Keratinocyte (primary cell): Measurements from ENCODE around the gene ADAMTS2. TPM values are rescaled to one million over a fixed set of nuclear protein-coding genes. Genes with fewer than 3 reads are reported as not detected.

Experiments used
- DNase-seq: peaks from one replicate; pipeline ENCODE4 v3.0.0-alpha.2; 2011; ENCODE audit warnings: low read depth, missing footprints, low spot score
- FAIRE-seq: peaks from 2 replicates; lab custom pipeline; 2011; peaks lifted over from hg19 to GRCh38; lab: Jason Lieb, UNC
- H2AFZ ChIP-seq: 2 replicates; pipeline ENCODE4 v1.6.0; 2012; ENCODE audit warnings: low read length, control low read depth, inconsistent platforms; ENCODE audit not compliant: control insufficient read depth
- H3K27ac ChIP-seq: 2 replicates; pipeline ENCODE4 v1.5.1; 2011; ENCODE audit warnings: low read length; ENCODE audit not compliant: control insufficient read depth, insufficient read depth
- H3K27me3 ChIP-seq: 3 replicates; pipeline ENCODE4 v1.6.0; 2011; ENCODE audit warnings: low read length; ENCODE audit not compliant: control insufficient read depth, insufficient read depth; ENCODE audit errors: extremely low read depth
- H3K36me3 ChIP-seq, 2 experiments: 2 replicates in 1 of 2; 3 replicates in 1 of 2; pipeline ENCODE4 v1.5.1; 2011; ENCODE audit warnings: low read length in 2 of 2, mild to moderate bottlenecking in 1 of 2; ENCODE audit not compliant: control insufficient read depth in 2 of 2, insufficient read depth in 2 of 2; ENCODE audit errors: extremely low read depth in 1 of 2
- H3K4me1 ChIP-seq: 3 replicates; pipeline ENCODE4 v1.5.1; 2011; ENCODE audit warnings: low read length; ENCODE audit not compliant: control insufficient read depth, insufficient read depth; ENCODE audit errors: extremely low read depth
- H3K4me2 ChIP-seq: 3 replicates; pipeline ENCODE4 v1.6.0; 2011; ENCODE audit warnings: low read depth, low read length; ENCODE audit not compliant: control insufficient read depth, insufficient read depth; ENCODE audit errors: extremely low read depth
- H3K4me3 ChIP-seq, 3 experiments: fragments of 200-600 bp in 1 of 3; sonication (generic) in 1 of 3; 2 replicates in 2 of 3; 3 replicates in 1 of 3; pipeline ENCODE4 v1.5.1; 2011 to 2016; ENCODE audit warnings: low read length in 3 of 3, mild to moderate bottlenecking in 3 of 3, control low read depth in 2 of 3, inconsistent platforms in 1 of 3, low read depth in 1 of 3, mixed read lengths in 1 of 3, mixed run types in 1 of 3, moderate library complexity in 1 of 3; ENCODE audit not compliant: control insufficient read depth in 2 of 3, insufficient read depth in 2 of 3; ENCODE audit errors: extremely low read depth in 1 of 3
- H3K79me2 ChIP-seq: 2 replicates; pipeline ENCODE4 v1.6.0; 2012; ENCODE audit warnings: low read length; ENCODE audit not compliant: control insufficient read depth, insufficient read depth
- H3K9ac ChIP-seq: 3 replicates; pipeline ENCODE4 v1.6.0; 2011; ENCODE audit warnings: low read length; ENCODE audit not compliant: control insufficient read depth, insufficient read depth; ENCODE audit errors: extremely low read depth
- H3K9me1 ChIP-seq: 3 replicates; pipeline ENCODE4 v1.6.0; 2011; ENCODE audit warnings: low read length; ENCODE audit not compliant: control insufficient read depth, insufficient read depth; ENCODE audit errors: extremely low read depth
- H3K9me3 ChIP-seq: 2 replicates; pipeline ENCODE4 v1.5.1; 2012; ENCODE audit warnings: low read depth, low read length; ENCODE audit not compliant: control insufficient read depth
- H4K20me1 ChIP-seq: 3 replicates; pipeline ENCODE4 v1.6.0; 2011; ENCODE audit warnings: low read length; ENCODE audit not compliant: control insufficient read depth, insufficient read depth; ENCODE audit errors: extremely low read depth
- CTCF ChIP-seq, 3 experiments: IDR thresholded peaks in 1 of 3; conservative IDR thresholded peaks in 1 of 3; optimal IDR thresholded peaks in 1 of 3; 2 replicates in 2 of 3; 3 replicates in 1 of 3; pipeline versions ENCODE3 to v1.5.1; 2011; ENCODE audit warnings: low read length in 3 of 3, mild to moderate bottlenecking in 3 of 3, moderate library complexity in 2 of 3, control low read depth in 1 of 3, inconsistent platforms in 1 of 3; ENCODE audit not compliant: insufficient read depth in 2 of 3; ENCODE audit errors: extremely low read depth in 1 of 3
- EZH2 ChIP-seq: IDR thresholded peaks from one replicate; pipeline ENCODE4 v1.6.1; 2012; ENCODE audit warnings: inconsistent platforms, mild to moderate bottlenecking, low read length, moderate library complexity
- dilution Hi-C: fragments of 300-500 bp; cut with MboI; formaldehyde crosslinking; loops from one replicate; pipeline ENCODE4 v1.7.0; 2020; ENCODE audit warnings: low sequenced_read_pairs; ENCODE audit not compliant: extremely low pct_ligation_motif_present
- polyA plus RNA-seq, 5 experiments: library from polyadenylated mRNA; depleted of rRNA in 3 of 5; stranded (reverse) in 3 of 5; stranded (forward) in 1 of 5; unstranded in 1 of 5; fragments of >200 nt; gene quantifications; 1 replicate in 1 of 5; 2 replicates in 3 of 5; 3 replicates in 1 of 5; pipeline versions ENCODE4 v1.2.1 to v1.2.3, GENCODE V29; 2011 to 2012; ENCODE audit warnings: missing spikeins in 2 of 5, low read depth in 1 of 5, low replicate concordance in 1 of 5

Gene ADAMTS2
- polyA plus RNA-seq, 1 donor (not counting 4 experiments of a cell fraction or from before 2014, with no cell fraction given): not detected

DNA sequence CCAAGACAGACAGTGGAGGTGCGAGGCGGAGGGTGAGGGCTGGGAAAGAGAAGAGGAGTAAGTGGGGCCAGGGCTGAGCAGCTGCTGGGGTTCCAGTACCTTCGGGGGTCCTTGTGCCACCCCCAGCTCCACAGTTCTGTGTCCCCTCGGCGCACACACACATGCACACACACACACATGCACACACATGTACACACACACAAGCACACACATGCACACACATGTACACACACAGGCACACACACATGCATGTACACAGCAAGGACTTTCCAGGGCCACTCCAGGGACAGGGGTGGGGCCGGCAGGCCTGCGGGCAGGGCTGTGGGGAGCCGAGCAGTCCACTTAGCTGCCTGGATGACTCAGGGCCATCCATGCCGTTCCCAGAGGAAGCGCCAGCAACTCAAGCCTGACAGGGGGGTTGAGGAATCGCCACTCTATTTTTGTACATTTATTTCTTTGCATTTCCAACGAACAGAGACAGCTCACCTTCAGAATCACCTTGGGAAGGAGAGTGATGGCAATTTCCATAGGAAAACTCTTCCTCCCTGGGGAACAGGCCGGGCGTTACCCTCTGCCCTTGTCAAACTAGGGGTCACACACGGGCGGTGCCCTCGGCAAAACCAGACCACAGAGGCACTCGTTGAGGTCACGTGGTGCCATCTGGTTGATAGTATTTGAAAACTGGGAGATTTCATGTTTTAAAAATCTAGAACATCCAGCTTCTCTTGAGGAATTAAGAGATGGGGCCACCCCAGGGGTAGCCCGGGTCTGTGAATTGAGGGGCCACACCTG, 135.7 kb downstream of the ADAMTS2 start:
- Histone ChIP-seq H3K4me2 (no peak overlapping the region), H3K9me3 (peaks cover 13% of the 10 kb centered on the region), H2AFZ (no peak overlapping the region), H3K27me3 (no peaks in the 10 kb centered on the region), H3K27ac (no peak overlapping the region), H3K36me3 (no peaks in the 10 kb centered on the region), H3K9ac (no peak overlapping the region), H3K4me1 (no peaks in the 10 kb centered on the region), H4K20me1 (no peaks in the 10 kb centered on the region), H3K4me3 (no peak overlapping the region), H3K9me1 (no peaks in the 10 kb centered on the region), H3K79me2 (no peaks in the 10 kb centered on the region)
- TF ChIP-seq EZH2 (no peak), CTCF (optimal IDR thresholded peaks at IDR 0.05 in 1 of 3, IDR thresholded peaks at IDR 0.05 in 1 of 3, conservative IDR thresholded peaks at IDR 0.05 in 1 of 3; ENCODE audit: extremely low read depth in 1 of 3, insufficient read depth in 2 of 3, low read length in 3 of 3) (no peak)
- no peak for DNase-seq
- dilution Hi-C loops: no loop called here
- FAIRE-seq: no peak

DNA sequence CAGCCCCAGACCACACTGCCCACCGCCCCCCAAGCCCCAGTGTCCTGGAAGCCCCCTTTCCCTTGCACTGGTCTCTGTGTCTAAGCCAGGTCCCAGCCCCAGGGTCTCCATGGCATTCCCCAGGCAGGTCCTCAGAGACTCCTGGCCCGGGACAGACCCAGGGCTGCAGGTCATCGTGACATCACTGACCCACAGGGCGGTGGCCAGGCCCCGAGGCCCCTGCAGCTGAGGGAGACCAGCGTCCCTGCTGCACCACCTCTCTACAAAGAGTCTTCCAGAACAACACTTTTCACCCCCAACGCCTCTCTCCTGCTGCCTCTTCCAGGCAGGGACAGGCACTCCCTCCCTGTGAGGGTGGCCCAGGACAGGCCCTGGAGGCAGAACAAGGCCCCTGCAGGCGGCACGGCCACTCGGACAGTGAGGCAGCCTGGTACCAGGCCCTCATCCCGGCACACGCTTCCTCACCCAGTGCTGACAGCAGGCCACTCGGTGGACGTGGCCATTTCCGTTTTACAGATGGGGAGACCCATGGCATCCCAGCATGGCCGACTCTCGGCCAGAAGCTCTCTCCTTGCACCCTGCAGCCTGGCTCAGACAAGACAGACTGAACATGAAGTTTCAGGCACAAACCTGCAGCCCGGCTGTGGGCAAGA, 136.4 kb downstream of the ADAMTS2 start:
- no peak for TF ChIP-seq CTCF (optimal IDR thresholded peaks at IDR 0.05 in 1 of 3, IDR thresholded peaks at IDR 0.05 in 1 of 3, conservative IDR thresholded peaks at IDR 0.05 in 1 of 3; ENCODE audit: extremely low read depth in 1 of 3, insufficient read depth in 2 of 3, low read length in 3 of 3)
- TF ChIP-seq EZH2: no peak
- DNase-seq (no peak), FAIRE-seq (no peak)
- no peak overlapping the region for H3K27ac ChIP-seq
- dilution Hi-C loops: no loop called here
- H3K27me3 ChIP-seq: no peaks in the 10 kb centered on the region
- no peaks in the 10 kb centered on the region for H3K79me2 ChIP-seq
- no peaks in the 10 kb centered on the region for H4K20me1 ChIP-seq
- no peaks in the 10 kb centered on the region for H3K36me3 ChIP-seq
- no peak overlapping the region for H2AFZ ChIP-seq
- H3K9me1 ChIP-seq: no peaks in the 10 kb centered on the region
- no peak overlapping the region for H3K9ac ChIP-seq
- H3K9me3 ChIP-seq: peaks cover 13% of the 10 kb centered on the region
- H3K4me3 ChIP-seq: no peak overlapping the region
- no peaks in the 10 kb centered on the region for H3K4me1 ChIP-seq
- H3K4me2 ChIP-seq: no peak overlapping the region
